Measurements from ENCODE around the gene THAP7.
"Not testable (repeated sequence)": the region's sequence is repeated elsewhere in the genome, so short reads cannot be mapped to it uniquely, and the experiment has no call there.

DNA sequence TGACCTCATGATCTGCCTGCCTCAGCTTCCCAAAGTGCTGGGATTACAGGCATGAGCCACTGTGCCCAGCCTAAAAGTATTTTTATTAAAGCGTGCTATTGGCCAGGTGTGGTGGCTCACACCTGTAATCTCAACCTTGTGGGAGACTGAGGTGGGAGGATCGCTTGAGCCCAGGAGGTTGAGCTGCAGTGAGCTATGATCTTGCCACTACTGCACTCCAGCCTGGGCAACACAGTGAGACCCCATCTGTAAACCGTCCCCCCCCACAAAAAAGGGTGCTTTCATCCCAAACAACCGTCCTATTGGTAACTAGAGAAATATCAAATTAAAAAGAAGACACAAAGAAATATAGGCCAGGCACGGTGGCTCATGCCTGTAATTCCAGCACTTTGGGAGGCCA, 37.2 kb upstream of the THAP7 start:
- TF ChIP-seq, protein P1, sequence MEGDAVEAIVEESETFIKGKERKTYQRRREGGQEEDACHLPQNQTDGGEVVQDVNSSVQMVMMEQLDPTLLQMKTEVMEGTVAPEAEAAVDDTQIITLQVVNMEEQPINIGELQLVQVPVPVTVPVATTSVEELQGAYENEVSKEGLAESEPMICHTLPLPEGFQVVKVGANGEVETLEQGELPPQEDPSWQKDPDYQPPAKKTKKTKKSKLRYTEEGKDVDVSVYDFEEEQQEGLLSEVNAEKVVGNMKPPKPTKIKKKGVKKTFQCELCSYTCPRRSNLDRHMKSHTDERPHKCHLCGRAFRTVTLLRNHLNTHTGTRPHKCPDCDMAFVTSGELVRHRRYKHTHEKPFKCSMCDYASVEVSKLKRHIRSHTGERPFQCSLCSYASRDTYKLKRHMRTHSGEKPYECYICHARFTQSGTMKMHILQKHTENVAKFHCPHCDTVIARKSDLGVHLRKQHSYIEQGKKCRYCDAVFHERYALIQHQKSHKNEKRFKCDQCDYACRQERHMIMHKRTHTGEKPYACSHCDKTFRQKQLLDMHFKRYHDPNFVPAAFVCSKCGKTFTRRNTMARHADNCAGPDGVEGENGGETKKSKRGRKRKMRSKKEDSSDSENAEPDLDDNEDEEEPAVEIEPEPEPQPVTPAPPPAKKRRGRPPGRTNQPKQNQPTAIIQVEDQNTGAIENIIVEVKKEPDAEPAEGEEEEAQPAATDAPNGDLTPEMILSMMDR (IDR thresholded peaks at IDR 0.05), result not testable (repeated sequence)
- not testable (repeated sequence) for TF ChIP-seq EZH2phosphoT487 (IDR thresholded peaks at IDR 0.05)

Data from neural progenitor cell (in vitro differentiated cells).